22Rv1 (cell line): Measurements from ENCODE around the gene INPP5A.

ENCODE experiments used
- CTCF ChIP-seq: fragments of 450-650 bp; IDR thresholded peaks from 2 replicates; pipeline ENCODE4 v1.5.1; 2017; ENCODE audit warnings: mild to moderate bottlenecking
- ZFX ChIP-seq: fragments of 450-650 bp; IDR thresholded peaks from 2 replicates; pipeline ENCODE4 v1.6.1; 2017; ENCODE audit warnings: antibody characterized with exemption, borderline replicate concordance

- TF ChIP-seq CTCF (no peak), ZFX (no peak)
Observed at GRCh38 chr10:132590094-132590751, 52.6 kb downstream of the INPP5A start.
